SK-N-MC (cell line): ENCODE data around the gene MLST8.

ENCODE experiments used
- EZH2 ChIP-seq: fragments of 200-600 bp; sonication (generic); IDR thresholded peaks from one replicate; pipeline ENCODE4 v1.6.1; 2017; ENCODE audit warnings: antibody characterized with exemption
- FOXP2 ChIP-seq: optimal IDR thresholded peaks from 2 replicates; pipeline ENCODE3; 2011; ENCODE audit warnings: mild to moderate bottlenecking, moderate library complexity; ENCODE audit not compliant: insufficient read depth; ENCODE audit errors: extremely low read length, control extremely low read depth
- POLR2AphosphoS5 ChIP-seq: IDR thresholded peaks from 2 replicates; pipeline ENCODE4 v1.6.1; 2012; ENCODE audit warnings: mild to moderate bottlenecking, low read depth, low read length, borderline replicate concordance

- no peak for TF ChIP-seq POLR2AphosphoS5
- no peak for TF ChIP-seq EZH2
- TF ChIP-seq FOXP2: no peak
Measured at GRCh38 chr16:2197765-2198164, 7.5 kb upstream of the MLST8 start.
